ENCODE results near the gene ZNF335. TPM values are rescaled to one million over a fixed set of nuclear protein-coding genes. Genes with fewer than 3 reads are reported as not detected.

ZNF335 gene
- total and polyA plus RNA-seq, 2 of the 13 experiments (the other 11 are each of a cell fraction or from before 2014, with no cell fraction given) = 9.7 to 13.7 TPM

DNA sequence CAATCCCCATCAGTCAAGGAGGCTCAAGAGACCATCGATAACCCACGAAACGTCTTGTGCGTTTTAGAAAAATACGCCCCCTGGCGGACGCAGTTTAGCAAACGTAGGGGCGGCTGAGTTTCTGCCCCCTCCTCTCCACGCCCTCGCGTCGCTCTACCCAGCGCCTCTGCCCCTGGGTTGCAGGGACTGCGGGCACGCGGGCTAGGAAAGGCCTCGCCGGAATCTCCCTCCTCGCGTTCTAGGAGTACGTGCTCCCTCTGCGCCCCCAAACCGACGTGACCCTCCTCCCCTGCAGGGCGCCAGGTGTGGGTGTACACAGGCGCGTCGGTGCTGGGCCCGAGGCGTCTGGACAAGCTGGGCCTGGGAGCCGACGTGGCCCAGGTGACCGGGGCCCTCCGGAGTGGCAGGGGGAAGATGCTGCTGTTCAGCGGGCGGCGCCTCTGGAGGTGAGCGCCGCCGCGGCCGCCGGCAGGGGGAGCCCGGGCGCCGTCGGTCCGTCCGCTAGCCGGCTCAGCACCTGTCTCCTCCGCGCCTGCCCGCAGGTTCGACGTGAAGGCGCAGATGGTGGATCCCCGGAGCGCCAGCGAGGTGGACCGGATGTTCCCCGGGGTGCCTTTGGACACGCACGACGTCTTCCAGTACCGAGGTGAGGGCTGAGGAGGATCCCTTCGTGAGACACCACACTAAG is 42.0 kb upstream of the ZNF335 start (continued):
- TF ChIP-seq, protein P1, sequence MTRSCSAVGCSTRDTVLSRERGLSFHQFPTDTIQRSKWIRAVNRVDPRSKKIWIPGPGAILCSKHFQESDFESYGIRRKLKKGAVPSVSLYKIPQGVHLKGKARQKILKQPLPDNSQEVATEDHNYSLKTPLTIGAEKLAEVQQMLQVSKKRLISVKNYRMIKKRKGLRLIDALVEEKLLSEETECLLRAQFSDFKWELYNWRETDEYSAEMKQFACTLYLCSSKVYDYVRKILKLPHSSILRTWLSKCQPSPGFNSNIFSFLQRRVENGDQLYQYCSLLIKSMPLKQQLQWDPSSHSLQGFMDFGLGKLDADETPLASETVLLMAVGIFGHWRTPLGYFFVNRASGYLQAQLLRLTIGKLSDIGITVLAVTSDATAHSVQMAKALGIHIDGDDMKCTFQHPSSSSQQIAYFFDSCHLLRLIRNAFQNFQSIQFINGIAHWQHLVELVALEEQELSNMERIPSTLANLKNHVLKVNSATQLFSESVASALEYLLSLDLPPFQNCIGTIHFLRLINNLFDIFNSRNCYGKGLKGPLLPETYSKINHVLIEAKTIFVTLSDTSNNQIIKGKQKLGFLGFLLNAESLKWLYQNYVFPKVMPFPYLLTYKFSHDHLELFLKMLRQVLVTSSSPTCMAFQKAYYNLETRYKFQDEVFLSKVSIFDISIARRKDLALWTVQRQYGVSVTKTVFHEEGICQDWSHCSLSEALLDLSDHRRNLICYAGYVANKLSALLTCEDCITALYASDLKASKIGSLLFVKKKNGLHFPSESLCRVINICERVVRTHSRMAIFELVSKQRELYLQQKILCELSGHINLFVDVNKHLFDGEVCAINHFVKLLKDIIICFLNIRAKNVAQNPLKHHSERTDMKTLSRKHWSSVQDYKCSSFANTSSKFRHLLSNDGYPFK (CRISPR knock-in tag; IDR thresholded peaks at IDR 0.05; ENCODE audit: borderline replicate concordance) = peak; percentile 71; the same call in 1 of the 2 replicates
- TF ChIP-seq PCBP1 (IDR thresholded peaks at IDR 0.05; ENCODE audit: borderline replicate concordance, low read depth, low read length) (no peak), ZC3H13 (CRISPR knock-in tag; IDR thresholded peaks at IDR 0.05) (peak; percentile 87; the same call in 1 of the 2 replicates), STAT5B (CRISPR knock-in tag; IDR thresholded peaks at IDR 0.05) (no peak), PHF21A (CRISPR knock-in tag; IDR thresholded peaks at IDR 0.05) (peak; percentile 48; the same call in 1 of the 2 replicates), PITX1 (CRISPR knock-in tag; IDR thresholded peaks at IDR 0.05) (no peak; the same call in 1 of the 2 replicates), ZBTB8A (CRISPR knock-in tag; IDR thresholded peaks at IDR 0.05; ENCODE audit: borderline replicate concordance, low read depth) (peak; percentile 85; the same call in 1 of the 2 replicates), JDP2 (CRISPR knock-in tag; IDR thresholded peaks at IDR 0.05; ENCODE audit: borderline replicate concordance) (no peak), HDAC1 (CRISPR knock-in tag; IDR thresholded peaks at IDR 0.05) (peak; percentile 43), SNRNP70 (IDR thresholded peaks at IDR 0.05; ENCODE audit: low read depth, low read length) (no peak), ZNF546 (CRISPR knock-in tag; conservative IDR thresholded peaks at IDR 0.05) (no peak), ZNF781 (CRISPR knock-in tag; IDR thresholded peaks at IDR 0.05; ENCODE audit: borderline replicate concordance, not compliant biosample characterization) (peak; percentile 9), SIX1 (CRISPR knock-in tag; IDR thresholded peaks at IDR 0.05; ENCODE audit: borderline replicate concordance) (no peak), ZFYVE20 (CRISPR knock-in tag; IDR thresholded peaks at IDR 0.05; ENCODE audit: borderline replicate concordance, low read depth) (no peak), ZNF282 (IDR thresholded peaks at IDR 0.05; ENCODE audit: partially characterized antibody) (no peak), MAF1 (CRISPR knock-in tag; IDR thresholded peaks at IDR 0.05; ENCODE audit: borderline replicate concordance) (no peak), ZNF737 (CRISPR knock-in tag; IDR thresholded peaks at IDR 0.05; ENCODE audit: borderline replicate concordance) (no peak), ZNF484 (CRISPR knock-in tag; IDR thresholded peaks at IDR 0.05; ENCODE audit: borderline replicate concordance, low read depth) (no peak), NR2F2 (IDR thresholded peaks at IDR 0.05; ENCODE audit: borderline replicate concordance, low read depth) (no peak), HNF4A (CRISPR knock-in tag; IDR thresholded peaks at IDR 0.05) (no peak), ZNF251 (CRISPR knock-in tag; IDR thresholded peaks at IDR 0.05) (no peak), TBP (CRISPR knock-in tag; IDR thresholded peaks at IDR 0.05) (0 out of 2 replicates have a peak, but pooled peaks have one; percentile 52)
- TF ChIP-seq, protein P2, sequence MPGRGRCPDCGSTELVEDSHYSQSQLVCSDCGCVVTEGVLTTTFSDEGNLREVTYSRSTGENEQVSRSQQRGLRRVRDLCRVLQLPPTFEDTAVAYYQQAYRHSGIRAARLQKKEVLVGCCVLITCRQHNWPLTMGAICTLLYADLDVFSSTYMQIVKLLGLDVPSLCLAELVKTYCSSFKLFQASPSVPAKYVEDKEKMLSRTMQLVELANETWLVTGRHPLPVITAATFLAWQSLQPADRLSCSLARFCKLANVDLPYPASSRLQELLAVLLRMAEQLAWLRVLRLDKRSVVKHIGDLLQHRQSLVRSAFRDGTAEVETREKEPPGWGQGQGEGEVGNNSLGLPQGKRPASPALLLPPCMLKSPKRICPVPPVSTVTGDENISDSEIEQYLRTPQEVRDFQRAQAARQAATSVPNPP (CRISPR knock-in tag; IDR thresholded peaks at IDR 0.05) = no peak
- TF ChIP-seq, protein P3, sequence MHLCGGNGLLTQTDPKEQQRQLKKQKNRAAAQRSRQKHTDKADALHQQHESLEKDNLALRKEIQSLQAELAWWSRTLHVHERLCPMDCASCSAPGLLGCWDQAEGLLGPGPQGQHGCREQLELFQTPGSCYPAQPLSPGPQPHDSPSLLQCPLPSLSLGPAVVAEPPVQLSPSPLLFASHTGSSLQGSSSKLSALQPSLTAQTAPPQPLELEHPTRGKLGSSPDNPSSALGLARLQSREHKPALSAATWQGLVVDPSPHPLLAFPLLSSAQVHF (CRISPR knock-in tag; IDR thresholded peaks at IDR 0.05) = no peak
- TF ChIP-seq, protein P4, sequence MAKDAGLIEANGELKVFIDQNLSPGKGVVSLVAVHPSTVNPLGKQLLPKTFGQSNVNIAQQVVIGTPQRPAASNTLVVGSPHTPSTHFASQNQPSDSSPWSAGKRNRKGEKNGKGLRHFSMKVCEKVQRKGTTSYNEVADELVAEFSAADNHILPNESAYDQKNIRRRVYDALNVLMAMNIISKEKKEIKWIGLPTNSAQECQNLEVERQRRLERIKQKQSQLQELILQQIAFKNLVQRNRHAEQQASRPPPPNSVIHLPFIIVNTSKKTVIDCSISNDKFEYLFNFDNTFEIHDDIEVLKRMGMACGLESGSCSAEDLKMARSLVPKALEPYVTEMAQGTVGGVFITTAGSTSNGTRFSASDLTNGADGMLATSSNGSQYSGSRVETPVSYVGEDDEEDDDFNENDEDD (CRISPR knock-in tag; IDR thresholded peaks at IDR 0.05; ENCODE audit: borderline replicate concordance) = no peak; the same call in 1 of the 2 replicates

Data from HepG2 (cell line).